MM.1S (cell line): ENCODE results near the gene DDX50.

Source experiments
- DNase-seq: peaks from one replicate; pipeline ENCODE4 v3.0.0-alpha.2; 2015
- H2AFZ ChIP-seq: fragments of 300-600 bp; sonication (generic); 2 replicates; pipeline ENCODE4 v1.6.0; 2016; ENCODE audit warnings: antibody characterized with exemption, low read length
- H3F3A ChIP-seq: fragments of 300-600 bp; sonication (generic); 2 replicates; pipeline ENCODE4 v1.6.1; 2016; ENCODE audit warnings: mild to moderate bottlenecking, antibody characterized with exemption, low read length, moderate library complexity, mixed read lengths; ENCODE audit not compliant: insufficient read depth
- H3K27ac ChIP-seq: fragments of 300-600 bp; sonication (generic); 2 replicates; pipeline ENCODE4 v1.5.1; 2016; ENCODE audit warnings: mild to moderate bottlenecking, low read length
- H3K27me3 ChIP-seq: fragments of 300-600 bp; sonication (generic); replicated peaks from 2 replicates; pipeline ENCODE4 v1.6.0; 2016; ENCODE audit warnings: low read length; ENCODE audit not compliant: insufficient read depth
- H3K36me3 ChIP-seq: fragments of 300-600 bp; sonication (generic); replicated peaks from 2 replicates; pipeline ENCODE4 v1.6.1; 2016; ENCODE audit warnings: mild to moderate bottlenecking, low read length, mixed read lengths; ENCODE audit not compliant: insufficient read depth
- H3K4me1 ChIP-seq: fragments of 300-600 bp; sonication (generic); 2 replicates; pipeline ENCODE4 v1.6.1; 2016; ENCODE audit warnings: low read length, mixed read lengths
- H3K4me2 ChIP-seq: fragments of 300-600 bp; sonication (generic); 2 replicates; pipeline ENCODE4 v1.6.0; 2016; ENCODE audit warnings: low read depth, low read length
- H3K4me3 ChIP-seq: fragments of 300-600 bp; sonication (generic); 2 replicates; pipeline ENCODE4 v1.5.1; 2016; ENCODE audit warnings: low read length, mixed read lengths
- H3K79me2 ChIP-seq: fragments of 300-600 bp; sonication (generic); 2 replicates; pipeline ENCODE4 v1.6.1; 2016; ENCODE audit warnings: mixed run types, low read length, mixed read lengths
- H3K9ac ChIP-seq: fragments of 300-600 bp; sonication (generic); 2 replicates; pipeline ENCODE4 v1.6.1; 2016; ENCODE audit warnings: low read length, mixed read lengths
- H3K9me2 ChIP-seq: fragments of 300-600 bp; sonication (generic); replicated peaks from 2 replicates; pipeline ENCODE4 v1.6.1; 2016; ENCODE audit warnings: mild to moderate bottlenecking, low read length, mixed read lengths; ENCODE audit not compliant: insufficient read depth
- H3K9me3 ChIP-seq: fragments of 300-600 bp; sonication (generic); replicated peaks from 2 replicates; pipeline ENCODE4 v1.6.1; 2016; ENCODE audit warnings: mild to moderate bottlenecking, low read length, mixed read lengths; ENCODE audit not compliant: insufficient read depth
- H4K20me1 ChIP-seq: fragments of 300-600 bp; sonication (generic); 2 replicates; pipeline ENCODE4 v1.6.1; 2016; ENCODE audit warnings: mild to moderate bottlenecking, low read length, moderate library complexity, mixed read lengths; ENCODE audit not compliant: insufficient read depth
- CTCF ChIP-seq: fragments of 300-600 bp; sonication (generic); IDR thresholded peaks from 2 replicates; pipeline ENCODE4 v1.5.1; 2016; ENCODE audit warnings: antibody characterized with exemption, low read length, mixed read lengths
- EZH2 ChIP-seq: fragments of 300-600 bp; sonication (generic); optimal IDR thresholded peaks from 2 replicates; pipeline ENCODE3; 2017; ENCODE audit warnings: low read depth, mild to moderate bottlenecking, antibody characterized with exemption, low read length, mixed read lengths
- EZH2phosphoT487 ChIP-seq: fragments of 300-600 bp; sonication (generic); IDR thresholded peaks from 2 replicates; pipeline ENCODE4 v1.6.1; 2018; ENCODE audit warnings: antibody characterized with exemption, low read length

Gene DDX50

GRCh38 chr10:68870061-68870460, 31.1 kb upstream of the DDX50 start:
- no peaks in the 10 kb centered on the region for H3F3A ChIP-seq
- TF ChIP-seq EZH2 (no peak), CTCF (no peak), EZH2phosphoT487 (no peak)
- no peaks in the 10 kb centered on the region for H3K9me3 ChIP-seq
- no peak for DNase-seq
- H3K27me3 ChIP-seq, result no peaks in the 10 kb centered on the region
- no peak overlapping the region for H2AFZ ChIP-seq
- no peak overlapping the region for H3K27ac ChIP-seq
- H3K4me2 ChIP-seq, result no peak overlapping the region
- H3K4me3 ChIP-seq, result no peak overlapping the region
- no peaks in the 10 kb centered on the region for H3K36me3 ChIP-seq
- H3K79me2 ChIP-seq, result no peaks in the 10 kb centered on the region
- no peaks in the 10 kb centered on the region for H3K9me2 ChIP-seq
- H3K9ac ChIP-seq, result no peak overlapping the region
- H3K4me1 ChIP-seq, result no peaks in the 10 kb centered on the region
- H4K20me1 ChIP-seq, result no peaks in the 10 kb centered on the region

- no peaks in the 10 kb centered on the region for H4K20me1 ChIP-seq
- TF ChIP-seq EZH2phosphoT487 (no peak), CTCF (no peak), EZH2 (no peak)
- DNase-seq, result no peak
- no peaks in the 10 kb centered on the region for H3K36me3 ChIP-seq
- no peak overlapping the region for H3K27ac ChIP-seq
- H3K79me2 ChIP-seq, result no peaks in the 10 kb centered on the region
- no peaks in the 10 kb centered on the region for H3K27me3 ChIP-seq
- no peaks in the 10 kb centered on the region for H3K9me2 ChIP-seq
- no peaks in the 10 kb centered on the region for H3F3A ChIP-seq
- no peaks in the 10 kb centered on the region for H3K4me1 ChIP-seq
- no peak overlapping the region for H3K4me2 ChIP-seq
- H3K9me3 ChIP-seq, result no peaks in the 10 kb centered on the region
- H2AFZ ChIP-seq, result no peak overlapping the region
- H3K4me3 ChIP-seq, result no peak overlapping the region
- no peak overlapping the region for H3K9ac ChIP-seq
Observed at GRCh38 chr10:68870545-68871104, 30.5 kb upstream of the DDX50 start.

- Histone ChIP-seq H3K36me3 (no peaks in the 10 kb centered on the region), H3K4me1 (no peaks in the 10 kb centered on the region), H3K27me3 (no peaks in the 10 kb centered on the region), H3K79me2 (no peaks in the 10 kb centered on the region), H3K4me3 (no peak overlapping the region), H3K27ac (no peak overlapping the region), H2AFZ (no peak overlapping the region), H3K4me2 (no peak overlapping the region), H3F3A (no peaks in the 10 kb centered on the region), H4K20me1 (no peaks in the 10 kb centered on the region), H3K9ac (no peak overlapping the region), H3K9me3 (no peaks in the 10 kb centered on the region), H3K9me2 (no peaks in the 10 kb centered on the region)
- TF ChIP-seq EZH2 (no peak), EZH2phosphoT487 (no peak), CTCF (no peak)
- no peak for DNase-seq
Observed at GRCh38 chr10:68871105-68871711, 29.9 kb upstream of the DDX50 start.
